Thoracic aorta (tissue), 2 donors: Measurements from ENCODE around the gene CBX1. TPM values are rescaled to one million over a fixed set of nuclear protein-coding genes. Genes with fewer than 3 reads are reported as not detected.

Experiments used
- ATAC-seq: fragments of 150-250 bp; one replicate; pipeline ENCODE4 v1.8.0; 2017; ENCODE audit warnings: low read depth; ENCODE audit not compliant: insufficient number of reproducible peaks, low FRiP score
- DNase-seq: peaks from one replicate; pipeline ENCODE4 v3.0.0-alpha.2; 2020; ENCODE audit warnings: low spot score
- H3K27ac ChIP-seq, 2 donors: fragments of 200-600 bp; sonication (generic); 1 replicate in 1 of 2; 2 replicates in 1 of 2; pipeline ENCODE4 v1.5.1; 2016; ENCODE audit warnings: mild to moderate bottlenecking in 2 of 2, moderate library complexity in 2 of 2
- H3K27me3 ChIP-seq: fragments of 200-600 bp; sonication (generic); replicated peaks from 2 replicates; pipeline ENCODE4 v1.6.0; 2016; ENCODE audit warnings: mild to moderate bottlenecking; ENCODE audit not compliant: insufficient read depth
- H3K36me3 ChIP-seq: fragments of 200-600 bp; sonication (generic); one replicate; pipeline ENCODE4 v1.5.1; 2016
- H3K4me1 ChIP-seq, 2 donors: fragments of 200-600 bp; sonication (generic); 1 replicate in 1 of 2; 2 replicates in 1 of 2; pipeline versions ENCODE4 v1.5.1 to v1.6.0; 2016; ENCODE audit warnings: low read depth in 2 of 2, mild to moderate bottlenecking in 1 of 2; ENCODE audit not compliant: control insufficient read depth in 1 of 2
- H3K4me3 ChIP-seq: fragments of 200-600 bp; sonication (generic); 2 replicates; pipeline ENCODE4 v1.5.1; 2016; ENCODE audit warnings: mild to moderate bottlenecking
- H3K9me3 ChIP-seq: fragments of 200-600 bp; sonication (generic); 2 replicates; pipeline ENCODE4 v1.5.1; 2016
- CTCF ChIP-seq: fragments of 200-600 bp; sonication (generic); IDR thresholded peaks from one replicate; pipeline ENCODE4 v1.5.1; 2019; ENCODE audit warnings: antibody characterized with exemption
- total RNA-seq, 2 donors: library from RNA; depleted of rRNA; stranded (reverse); fragments of >200 nt; gene quantifications; one replicate each; pipeline versions ENCODE4 v1.1.0 to v1.2.3, GENCODE V29; 2016

The CBX1 gene
- total RNA-seq, 2 donors from 2014 or later = 35.7 to 36.1 TPM

- Histone ChIP-seq H3K4me1 (peaks cover 19 to 37% of the 10 kb centered on the region in 2 donors), H3K27ac (peak overlapping the region; percentile 84 to 85), H3K27me3 (no peaks in the 10 kb centered on the region), H3K4me3 (peak overlapping the region; percentile 74), H3K36me3 (no peaks in the 10 kb centered on the region), H3K9me3 (no peaks in the 10 kb centered on the region)
- peak; percentile 87 for TF ChIP-seq CTCF
- ATAC-seq (peak; percentile 78), DNase-seq (peak; percentile 93)
These were observed 76.0 kb downstream of the CBX1 start for GRCh38 chr17:48025040-48025903.

- no peak for DNase-seq
- no peak for ATAC-seq
- H3K9me3 ChIP-seq = no peaks in the 10 kb centered on the region
- H3K36me3 ChIP-seq = no peaks in the 10 kb centered on the region
- peak overlapping the region; percentile 84 to 88 for H3K27ac ChIP-seq
- H3K4me1 ChIP-seq = peaks cover 19 to 36% of the 10 kb centered on the region in 2 donors
- H3K4me3 ChIP-seq = peak overlapping the region; percentile 74
- no peaks in the 10 kb centered on the region for H3K27me3 ChIP-seq
- TF ChIP-seq CTCF = no peak
These were observed 76.9 kb downstream of the CBX1 start for GRCh38 chr17:48024149-48025039.

DNA sequence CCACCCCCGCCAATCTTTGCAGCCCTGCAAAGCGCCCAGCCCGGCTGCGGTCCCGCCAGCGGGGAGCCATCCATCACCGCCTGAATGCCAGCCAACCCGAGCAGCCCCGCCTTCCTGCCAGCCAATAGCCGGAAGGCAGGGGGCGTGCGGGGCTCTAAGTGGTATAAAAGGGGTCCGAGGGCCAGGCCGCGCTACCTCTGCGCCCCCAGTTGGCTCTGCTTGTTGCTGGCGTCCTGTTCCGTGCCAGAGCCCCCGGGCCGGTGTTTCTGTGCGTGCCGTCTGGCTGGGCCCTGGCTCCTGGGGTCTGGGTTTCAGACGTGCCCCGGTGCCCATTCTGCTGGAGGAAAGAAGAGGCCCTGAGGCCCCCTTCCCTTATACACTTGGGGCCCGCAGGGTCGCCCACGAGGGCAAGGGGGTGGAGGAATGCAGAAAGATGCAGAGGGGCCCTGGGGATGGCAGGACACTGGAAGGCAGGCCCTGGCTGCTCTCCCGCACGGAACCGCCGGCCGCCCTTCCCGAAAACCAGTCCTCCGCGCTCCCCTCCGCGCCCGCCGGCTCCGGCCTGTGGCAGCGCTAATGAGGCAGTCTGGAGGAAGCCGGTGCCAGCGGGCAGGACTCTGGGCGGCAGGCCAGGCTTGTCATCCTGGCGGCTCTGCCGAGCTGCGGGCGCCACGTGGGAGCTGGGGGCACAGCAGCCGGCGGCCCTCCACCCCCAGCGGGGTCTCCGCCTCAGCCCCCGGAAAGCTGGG, 77.7 kb downstream of the CBX1 start:
- ATAC-seq (no peak), DNase-seq (peak; percentile 71)
- Histone ChIP-seq H3K27me3 (no peaks in the 10 kb centered on the region), H3K27ac (peak overlapping the region; percentile 84 to 88), H3K9me3 (no peaks in the 10 kb centered on the region), H3K4me1 (peaks cover 19 to 36% of the 10 kb centered on the region in 2 donors), H3K36me3 (no peaks in the 10 kb centered on the region), H3K4me3 (peak overlapping the region; percentile 74)
- peak; percentile 59 for TF ChIP-seq CTCF

DNA sequence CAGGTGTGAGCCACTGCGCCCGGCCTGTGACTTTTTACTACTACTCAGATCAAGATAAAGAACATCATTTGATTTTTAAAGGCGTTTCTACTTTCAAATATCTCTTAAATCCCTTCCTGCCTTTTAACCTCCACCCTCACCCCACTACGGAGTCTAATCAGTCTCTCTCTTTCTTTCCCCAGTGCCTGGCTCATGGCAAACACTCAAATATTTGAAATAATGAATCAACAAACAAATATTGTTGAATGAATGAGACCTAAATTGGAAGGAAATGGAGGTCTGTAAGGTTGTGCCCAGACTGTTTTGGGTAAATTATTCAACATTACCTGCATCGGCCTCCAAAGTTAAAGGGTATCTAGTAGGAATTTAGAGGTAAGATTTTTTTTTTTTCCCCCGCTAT, 78.4 kb downstream of the CBX1 start:
- Histone ChIP-seq H3K27ac (peak overlapping the region in 1 of 2 donors; percentile 84), H3K4me3 (peak overlapping the region; percentile 74)
- DNase-seq = no peak

More for the DNA sequence above, 78.4 kb downstream of the CBX1 start:
- Histone ChIP-seq H3K9me3 (no peaks in the 10 kb centered on the region), H3K27me3 (no peaks in the 10 kb centered on the region), H3K4me1 (peaks cover 19 to 36% of the 10 kb centered on the region in 2 donors), H3K36me3 (no peaks in the 10 kb centered on the region)
- TF ChIP-seq CTCF = no peak
- ATAC-seq = no peak
